Ishikawa (cell line): Measurements from ENCODE around the gene KCNK6.

Experiments used
- CEBPB ChIP-seq: IDR thresholded peaks from 2 replicates; pipeline ENCODE4 v1.6.1; 2012
- CREB1 ChIP-seq: IDR thresholded peaks from 2 replicates; pipeline ENCODE4 v1.6.1; 2012; ENCODE audit warnings: low read depth
- EGR1 ChIP-seq: IDR thresholded peaks from 2 replicates; pipeline ENCODE4 v1.6.1; 2012
- EP300 ChIP-seq: IDR thresholded peaks from 2 replicates; pipeline ENCODE4 v1.6.1; 2012; ENCODE audit warnings: borderline replicate concordance
- FOXM1 ChIP-seq: IDR thresholded peaks from 2 replicates; pipeline ENCODE4 v1.6.1; 2012; ENCODE audit warnings: low read depth, borderline replicate concordance
- MAX ChIP-seq: IDR thresholded peaks from 2 replicates; pipeline ENCODE4 v1.6.1; 2012
- RAD21 ChIP-seq: IDR thresholded peaks from 2 replicates; pipeline ENCODE4 v1.6.1; 2012; ENCODE audit warnings: low read depth
- REST ChIP-seq: IDR thresholded peaks from 2 replicates; pipeline ENCODE4 v1.6.1; 2012; ENCODE audit warnings: low read depth, mild to moderate bottlenecking
- TAF1 ChIP-seq: IDR thresholded peaks from 2 replicates; pipeline ENCODE4 v1.6.1; 2012; ENCODE audit warnings: low read depth, mild to moderate bottlenecking
- TEAD4 ChIP-seq: IDR thresholded peaks from 2 replicates; pipeline ENCODE4 v1.6.1; 2012
- YY1 ChIP-seq: IDR thresholded peaks from 2 replicates; pipeline ENCODE4 v1.6.1; 2012; ENCODE audit warnings: low read depth
- TF ChIP-seq, protein P1 (sequence below): IDR thresholded peaks from 2 replicates; pipeline ENCODE4 v1.6.1; 2012

DNA sequence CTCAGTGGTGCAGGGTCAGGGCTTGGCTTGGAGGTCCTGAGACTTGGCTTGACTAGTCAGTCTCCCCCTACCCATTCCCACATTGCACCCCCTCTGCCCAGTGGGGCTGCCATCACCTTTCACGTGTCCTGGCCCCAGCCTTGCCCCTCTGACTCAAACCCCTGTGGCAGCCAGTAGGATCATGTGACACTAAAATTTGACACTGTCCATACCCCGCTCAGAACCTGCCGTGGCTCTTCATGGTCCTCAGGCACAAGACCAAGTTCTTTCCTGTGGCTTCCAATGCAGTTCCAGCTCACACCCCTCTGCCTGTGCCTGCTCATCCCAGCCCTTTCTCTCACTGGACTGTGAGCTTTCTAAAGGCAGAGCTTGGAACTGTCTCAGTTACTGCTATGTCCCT, 56.9 kb downstream of the KCNK6 start:
- TF ChIP-seq EGR1: no peak
- no peak for TF ChIP-seq MAX
- TF ChIP-seq TAF1: no peak
- no peak for TF ChIP-seq RAD21
- TF ChIP-seq, protein P1, sequence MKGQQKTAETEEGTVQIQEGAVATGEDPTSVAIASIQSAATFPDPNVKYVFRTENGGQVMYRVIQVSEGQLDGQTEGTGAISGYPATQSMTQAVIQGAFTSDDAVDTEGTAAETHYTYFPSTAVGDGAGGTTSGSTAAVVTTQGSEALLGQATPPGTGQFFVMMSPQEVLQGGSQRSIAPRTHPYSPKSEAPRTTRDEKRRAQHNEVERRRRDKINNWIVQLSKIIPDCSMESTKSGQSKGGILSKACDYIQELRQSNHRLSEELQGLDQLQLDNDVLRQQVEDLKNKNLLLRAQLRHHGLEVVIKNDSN: no peak
- no peak for TF ChIP-seq FOXM1
- no peak for TF ChIP-seq YY1
- TF ChIP-seq CEBPB: no peak
- no peak for TF ChIP-seq REST
- no peak for TF ChIP-seq EP300
- no peak for TF ChIP-seq CREB1
- TF ChIP-seq TEAD4: no peak
